KMS-11 (cell line): ENCODE data around the gene DOCK11.

Experiments
- H2AFZ ChIP-seq: fragments of 200-600 bp; sonication (generic); 2 replicates; pipeline ENCODE4 v1.6.1; 2016; ENCODE audit warnings: antibody characterized with exemption, mixed run types, low read depth
- H3K27ac ChIP-seq: fragments of 200-600 bp; sonication (generic); 2 replicates; pipeline ENCODE4 v1.6.1; 2016; ENCODE audit warnings: mild to moderate bottlenecking, mixed run types
- H3K27me3 ChIP-seq: fragments of 200-600 bp; sonication (generic); 2 replicates; pipeline ENCODE4 v1.6.1; 2017; ENCODE audit warnings: mild to moderate bottlenecking, low read depth, mixed run types, moderate library complexity; ENCODE audit not compliant: insufficient read depth
- H3K36me3 ChIP-seq: fragments of 200-600 bp; sonication (generic); 2 replicates; pipeline ENCODE4 v1.6.1; 2017; ENCODE audit warnings: mild to moderate bottlenecking, mixed run types; ENCODE audit not compliant: insufficient read depth
- H3K4me1 ChIP-seq: fragments of 200-600 bp; sonication (generic); 2 replicates; pipeline ENCODE4 v1.6.1; 2016; ENCODE audit warnings: mild to moderate bottlenecking, low read depth, mixed run types; ENCODE audit not compliant: poor library complexity, severe bottlenecking
- H3K4me2 ChIP-seq: fragments of 200-600 bp; sonication (generic); 2 replicates; pipeline ENCODE4 v1.7.0; 2016; ENCODE audit warnings: mild to moderate bottlenecking, mixed run types
- H3K4me3 ChIP-seq: fragments of 200-600 bp; sonication (generic); IDR thresholded peaks from 2 replicates; pipeline ENCODE4 v1.6.1; 2017; ENCODE audit warnings: low read depth, low read length, mixed read lengths; ENCODE audit not compliant: insufficient read depth
- H3K79me2 ChIP-seq: fragments of 200-600 bp; sonication (generic); 2 replicates; pipeline ENCODE4 v1.6.1; 2016; ENCODE audit warnings: low read depth, mixed run types; ENCODE audit not compliant: insufficient read depth
- H3K9ac ChIP-seq: fragments of 200-600 bp; sonication (generic); 2 replicates; pipeline ENCODE4 v1.6.1; 2016; ENCODE audit warnings: mild to moderate bottlenecking, mixed run types
- H4K20me1 ChIP-seq: fragments of 200-600 bp; sonication (generic); 2 replicates; pipeline ENCODE4 v1.6.1; 2016; ENCODE audit warnings: mild to moderate bottlenecking, mixed run types; ENCODE audit not compliant: insufficient read depth
- CTCF ChIP-seq: fragments of 200-600 bp; sonication (generic); conservative IDR thresholded peaks from 2 replicates; pipeline ENCODE4 v1.6.1; 2017; ENCODE audit warnings: low read depth, mild to moderate bottlenecking, antibody characterized with exemption, low read length, moderate library complexity, mixed read lengths

Gene DOCK11

GRCh38 chrX:118498351-118498750, 2.7 kb downstream of the DOCK11 start:
- no peaks in the 10 kb centered on the region for H4K20me1 ChIP-seq
- H3K4me1 ChIP-seq, result peaks cover 7% of the 10 kb centered on the region
- no peak overlapping the region for H2AFZ ChIP-seq
- no peaks in the 10 kb centered on the region for H3K36me3 ChIP-seq
- no peak overlapping the region for H3K4me3 ChIP-seq
- no peaks in the 10 kb centered on the region for H3K79me2 ChIP-seq
- no peak overlapping the region for H3K4me2 ChIP-seq
- TF ChIP-seq CTCF, result no peak
- no peak overlapping the region for H3K27ac ChIP-seq
- no peak overlapping the region for H3K9ac ChIP-seq
- no peaks in the 10 kb centered on the region for H3K27me3 ChIP-seq

- no peak overlapping the region for H3K4me2 ChIP-seq
- H3K27ac ChIP-seq, result no peak overlapping the region
- H3K9ac ChIP-seq, result no peak overlapping the region
- H3K36me3 ChIP-seq, result no peaks in the 10 kb centered on the region
- H3K4me1 ChIP-seq, result peaks cover 7% of the 10 kb centered on the region
- no peak for TF ChIP-seq CTCF
- H3K27me3 ChIP-seq, result no peaks in the 10 kb centered on the region
- no peak overlapping the region for H3K4me3 ChIP-seq
- no peak overlapping the region for H2AFZ ChIP-seq
- no peaks in the 10 kb centered on the region for H3K79me2 ChIP-seq
- H4K20me1 ChIP-seq, result no peaks in the 10 kb centered on the region
Measured at GRCh38 chrX:118498755-118499154, 3.1 kb downstream of the DOCK11 start.

GRCh38 chrX:118499295-118499694, 3.7 kb downstream of the DOCK11 start:
- H3K4me3 ChIP-seq, result no peak overlapping the region

GRCh38 chrX:118502161-118502789, 6.7 kb downstream of the DOCK11 start:
- Histone ChIP-seq H3K4me1 (peaks cover 7% of the 10 kb centered on the region), H3K9ac (no peak overlapping the region), H3K36me3 (no peaks in the 10 kb centered on the region), H4K20me1 (no peaks in the 10 kb centered on the region), H3K4me3 (no peak overlapping the region), H3K27ac (no peak overlapping the region), H3K27me3 (no peaks in the 10 kb centered on the region), H3K79me2 (no peaks in the 10 kb centered on the region), H2AFZ (no peak overlapping the region), H3K4me2 (no peak overlapping the region)
- TF ChIP-seq CTCF, result no peak

More at GRCh38 chrX:118499295-118499694, 3.7 kb downstream of the DOCK11 start:
- no peaks in the 10 kb centered on the region for H3K27me3 ChIP-seq
- H3K9ac ChIP-seq, result no peak overlapping the region
- H4K20me1 ChIP-seq, result no peaks in the 10 kb centered on the region
- peaks cover 7% of the 10 kb centered on the region for H3K4me1 ChIP-seq
- TF ChIP-seq CTCF, result no peak
- H3K36me3 ChIP-seq, result no peaks in the 10 kb centered on the region
- no peak overlapping the region for H3K27ac ChIP-seq
- no peaks in the 10 kb centered on the region for H3K79me2 ChIP-seq
- H3K4me2 ChIP-seq, result no peak overlapping the region
- no peak overlapping the region for H2AFZ ChIP-seq
